PC-9 (cell line): ENCODE measurements around the gene HEATR3.

Source experiments
- EZH2 ChIP-seq: fragments of 200-600 bp; sonication (generic); IDR thresholded peaks from 2 replicates; pipeline ENCODE4 v1.8.0; 2017; ENCODE audit warnings: antibody characterized with exemption, low read depth
- TF ChIP-seq, protein P1 (sequence below): fragments of 200-600 bp; sonication (generic); conservative IDR thresholded peaks from 2 replicates; pipeline ENCODE4 v1.6.1; 2017; ENCODE audit warnings: mixed run types, antibody characterized with exemption, mild to moderate bottlenecking, moderate library complexity

DNA sequence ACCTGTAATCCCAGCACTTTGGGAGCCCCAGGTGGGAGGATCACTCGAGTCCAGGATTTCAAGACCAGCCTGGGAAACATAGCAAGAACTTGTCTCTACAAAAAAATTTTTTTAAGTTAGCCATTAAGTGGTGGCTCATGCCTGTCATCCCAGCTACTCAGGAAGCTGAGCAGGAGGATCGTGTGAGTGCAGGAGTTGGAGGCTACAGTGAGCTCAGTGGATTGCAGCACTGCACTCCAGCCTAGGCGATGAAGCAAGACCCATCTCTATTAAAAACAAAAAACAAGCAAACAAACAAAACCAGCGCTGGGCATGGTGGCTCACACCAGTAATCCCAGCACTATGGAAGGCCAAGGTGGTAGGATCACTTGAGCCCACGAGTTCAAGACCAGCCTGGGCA lies 38.0 kb downstream of the HEATR3 start:
- TF ChIP-seq, protein P1, sequence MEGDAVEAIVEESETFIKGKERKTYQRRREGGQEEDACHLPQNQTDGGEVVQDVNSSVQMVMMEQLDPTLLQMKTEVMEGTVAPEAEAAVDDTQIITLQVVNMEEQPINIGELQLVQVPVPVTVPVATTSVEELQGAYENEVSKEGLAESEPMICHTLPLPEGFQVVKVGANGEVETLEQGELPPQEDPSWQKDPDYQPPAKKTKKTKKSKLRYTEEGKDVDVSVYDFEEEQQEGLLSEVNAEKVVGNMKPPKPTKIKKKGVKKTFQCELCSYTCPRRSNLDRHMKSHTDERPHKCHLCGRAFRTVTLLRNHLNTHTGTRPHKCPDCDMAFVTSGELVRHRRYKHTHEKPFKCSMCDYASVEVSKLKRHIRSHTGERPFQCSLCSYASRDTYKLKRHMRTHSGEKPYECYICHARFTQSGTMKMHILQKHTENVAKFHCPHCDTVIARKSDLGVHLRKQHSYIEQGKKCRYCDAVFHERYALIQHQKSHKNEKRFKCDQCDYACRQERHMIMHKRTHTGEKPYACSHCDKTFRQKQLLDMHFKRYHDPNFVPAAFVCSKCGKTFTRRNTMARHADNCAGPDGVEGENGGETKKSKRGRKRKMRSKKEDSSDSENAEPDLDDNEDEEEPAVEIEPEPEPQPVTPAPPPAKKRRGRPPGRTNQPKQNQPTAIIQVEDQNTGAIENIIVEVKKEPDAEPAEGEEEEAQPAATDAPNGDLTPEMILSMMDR = no peak
- TF ChIP-seq EZH2 = no peak
